HG03520 (cell line): ENCODE measurements around the gene TEKT2.

ENCODE experiments used
- ATAC-seq: cut with Tn5 transposase; IDR thresholded peaks from one replicate; pipeline ENCODE4 v1.9.1; 2021; ENCODE audit warnings: mild to moderate bottlenecking, moderate library complexity; ENCODE audit not compliant: unreplicated experiment

The TEKT2 gene, protein sequence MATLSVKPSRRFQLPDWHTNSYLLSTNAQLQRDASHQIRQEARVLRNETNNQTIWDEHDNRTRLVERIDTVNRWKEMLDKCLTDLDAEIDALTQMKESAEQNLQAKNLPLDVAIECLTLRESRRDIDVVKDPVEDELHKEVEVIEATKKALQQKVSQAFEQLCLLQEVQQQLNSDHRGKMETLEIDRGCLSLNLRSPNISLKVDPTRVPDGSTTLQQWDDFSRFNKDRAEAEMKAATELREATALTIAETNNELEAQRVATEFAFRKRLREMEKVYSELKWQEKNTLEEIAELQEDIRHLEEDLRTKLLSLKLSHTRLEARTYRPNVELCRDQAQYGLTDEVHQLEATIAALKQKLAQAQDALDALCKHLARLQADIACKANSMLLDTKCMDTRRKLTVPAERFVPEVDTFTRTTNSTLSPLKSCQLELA

DNA sequence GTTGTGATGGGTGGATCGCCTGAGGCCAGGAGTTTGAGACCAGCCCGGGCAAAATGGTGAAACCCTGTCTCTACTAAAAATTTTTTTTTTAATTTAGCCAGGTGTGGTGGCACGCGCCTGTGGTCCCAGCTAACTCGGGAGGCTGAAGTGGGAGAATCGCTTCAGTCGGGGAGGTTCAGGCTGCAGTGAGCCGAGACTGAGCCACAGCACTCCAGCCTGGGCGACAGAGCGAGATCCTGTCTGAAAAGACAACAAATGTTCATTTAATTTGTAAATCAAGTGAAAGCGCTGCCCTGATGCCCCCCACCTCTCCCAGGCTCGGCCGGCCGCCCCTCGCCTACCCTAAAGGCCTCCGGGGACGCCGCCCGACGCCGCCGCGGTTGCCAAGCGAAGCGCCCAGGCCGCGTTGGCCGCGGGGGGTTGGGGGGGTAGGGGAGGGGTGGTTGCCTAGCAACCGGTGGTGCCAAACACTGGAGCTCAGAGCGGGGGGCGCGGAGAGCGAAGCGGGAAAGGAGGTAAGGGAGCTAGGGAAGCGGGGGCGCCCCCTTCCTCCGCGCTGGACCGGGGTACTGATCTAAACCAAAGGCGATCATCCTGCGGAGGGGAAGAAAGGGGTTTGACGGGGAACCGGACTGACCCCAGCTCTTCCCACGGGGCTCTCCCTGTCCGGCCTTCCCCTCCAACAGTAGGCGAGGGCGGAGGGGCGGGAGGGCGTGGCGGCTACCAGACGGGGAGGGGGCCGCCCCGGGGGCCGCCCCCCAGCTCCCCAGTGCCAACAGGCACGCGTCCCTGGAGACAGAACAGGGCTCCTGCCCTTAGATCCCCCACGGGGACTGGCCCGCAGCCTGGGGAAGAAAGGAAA, at the start of gene TEKT2:
Gene TEKT2 (plus strand): TSS at position 460 of the 862 bp plus-strand sequence. CDS start 828 bp downstream, outside the sequence.
- ATAC-seq: no peak

DNA sequence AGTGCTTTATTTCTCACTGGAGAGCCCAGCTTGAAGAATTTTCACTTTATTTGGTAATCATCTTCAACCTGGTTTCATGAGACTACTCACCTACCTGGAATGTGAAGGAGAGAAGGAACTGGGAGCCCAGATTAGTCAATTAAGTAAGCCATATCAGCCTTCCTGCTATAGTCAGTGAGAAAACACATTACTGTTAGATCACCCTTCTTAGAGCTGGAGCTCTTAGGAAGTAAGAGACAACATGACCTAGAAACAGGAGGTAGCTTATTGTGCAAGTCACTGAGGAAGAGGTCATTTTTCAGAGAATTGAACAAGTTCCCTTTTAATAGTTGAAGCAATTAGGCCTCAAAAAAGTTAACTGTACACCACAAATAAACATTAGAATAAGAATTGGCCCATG, 49.2 kb upstream of the TEKT2 start:
- ATAC-seq: no peak

DNA sequence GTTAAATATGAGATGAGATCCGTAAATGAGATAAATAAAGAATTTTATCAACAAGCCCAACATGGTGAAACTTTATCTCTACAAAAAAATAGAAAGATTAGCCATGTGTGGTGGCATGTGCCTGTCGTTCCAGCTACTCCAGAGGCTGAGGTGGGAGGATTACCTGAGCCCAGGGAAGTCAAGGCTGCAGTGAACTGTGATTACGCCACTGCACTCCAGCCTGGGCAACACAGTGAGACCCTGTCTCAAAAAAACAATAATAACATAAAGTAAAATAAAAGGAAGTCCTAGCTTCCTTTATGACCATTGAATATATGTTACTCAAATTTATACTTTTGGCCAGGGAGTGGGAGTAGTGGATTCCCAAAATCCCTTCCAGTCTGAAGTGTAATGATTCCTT, 48.7 kb upstream of the TEKT2 start:
- no peak for ATAC-seq

DNA sequence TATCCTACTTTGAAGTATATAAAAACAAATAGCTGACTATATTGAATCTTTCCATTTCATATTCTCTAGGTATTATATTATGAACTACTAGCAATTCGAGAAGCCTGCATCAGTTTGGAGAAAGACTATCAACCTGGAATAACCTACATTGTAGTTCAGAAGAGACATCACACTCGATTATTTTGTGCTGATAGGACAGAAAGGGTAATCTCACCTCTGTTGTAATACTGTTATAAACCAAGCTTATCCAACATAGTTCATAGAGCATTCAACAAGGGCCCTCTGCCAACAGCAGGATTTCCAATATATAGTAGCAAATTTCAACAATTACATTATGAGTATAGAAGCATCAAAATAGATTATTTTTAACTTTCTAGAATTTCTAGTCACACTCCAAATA, 43.7 kb upstream of the TEKT2 start:
- no peak for ATAC-seq

DNA sequence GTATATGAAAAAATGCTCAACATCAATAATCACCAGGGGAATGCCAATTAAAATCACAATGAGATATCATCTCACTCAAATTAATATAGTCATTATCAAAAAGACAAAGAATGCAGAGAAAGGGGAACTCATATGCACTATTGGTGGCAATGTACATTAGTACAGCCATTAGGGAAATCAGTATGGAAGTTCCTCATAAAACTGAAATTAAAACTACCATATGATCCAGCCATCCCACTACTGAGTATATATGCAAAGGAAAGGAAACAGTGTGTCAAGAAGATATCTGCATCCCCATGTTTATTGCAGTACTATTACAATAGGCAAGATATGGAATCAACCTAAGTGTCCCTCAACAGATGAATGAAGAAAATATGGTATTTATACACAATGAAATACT, 32.1 kb upstream of the TEKT2 start:
- ATAC-seq: no peak

DNA sequence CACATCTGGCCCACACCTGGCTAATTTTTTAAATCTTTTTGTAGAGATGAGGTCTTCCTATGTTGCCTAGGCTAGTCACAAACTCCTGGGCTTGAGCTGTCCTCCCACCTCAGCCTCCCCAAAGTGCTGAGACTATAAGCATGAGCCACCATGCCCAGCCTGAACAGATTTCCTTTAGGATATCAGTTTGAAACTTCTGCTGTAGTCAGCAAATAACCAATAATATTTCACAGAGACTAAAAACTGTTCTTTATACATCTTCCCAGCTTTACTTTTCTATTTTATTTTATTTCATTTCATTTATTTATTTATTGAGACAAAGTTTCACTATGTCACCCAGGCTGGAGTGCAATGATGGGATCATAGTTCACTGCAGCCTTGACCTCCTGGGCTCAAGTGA, 29.9 kb upstream of the TEKT2 start:
- no peak for ATAC-seq

DNA sequence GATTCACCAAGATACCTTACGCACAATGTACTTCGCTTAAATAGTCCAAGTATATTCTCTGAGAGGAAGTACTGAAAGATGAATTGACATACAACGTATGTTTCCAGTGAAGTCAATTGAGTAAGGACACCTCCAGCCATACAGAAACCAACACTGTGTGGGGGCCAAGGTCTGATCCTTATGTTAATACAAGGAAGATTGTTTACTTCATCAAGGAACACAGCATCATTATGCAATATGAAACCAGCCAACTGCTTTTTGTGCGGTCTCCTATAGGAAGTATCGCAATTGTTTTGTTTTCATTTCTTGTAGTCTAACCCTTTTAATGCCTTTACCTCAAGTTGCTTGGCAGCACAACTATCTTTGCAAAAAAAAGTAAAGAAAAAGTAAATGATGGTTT, 28.2 kb upstream of the TEKT2 start:
- no peak for ATAC-seq

DNA sequence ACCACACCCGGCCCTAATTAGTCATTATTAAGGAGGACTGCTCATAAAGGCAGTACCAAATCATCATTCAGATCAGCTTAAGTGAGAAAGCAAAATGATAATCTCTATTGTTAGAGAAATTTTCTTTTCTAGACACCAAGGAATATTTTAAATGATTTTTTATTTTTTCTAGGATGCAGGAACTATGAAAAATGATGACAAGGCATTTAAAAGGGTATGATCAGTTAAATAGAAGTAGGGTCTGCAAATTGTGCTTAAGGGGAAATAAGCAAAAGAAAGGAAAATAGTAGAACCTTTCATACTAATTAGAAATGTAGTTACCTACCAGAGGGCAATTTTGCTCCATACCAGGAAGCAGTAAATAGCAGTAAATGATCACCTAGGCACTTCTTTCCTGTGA, 21.6 kb upstream of the TEKT2 start:
- no peak for ATAC-seq

DNA sequence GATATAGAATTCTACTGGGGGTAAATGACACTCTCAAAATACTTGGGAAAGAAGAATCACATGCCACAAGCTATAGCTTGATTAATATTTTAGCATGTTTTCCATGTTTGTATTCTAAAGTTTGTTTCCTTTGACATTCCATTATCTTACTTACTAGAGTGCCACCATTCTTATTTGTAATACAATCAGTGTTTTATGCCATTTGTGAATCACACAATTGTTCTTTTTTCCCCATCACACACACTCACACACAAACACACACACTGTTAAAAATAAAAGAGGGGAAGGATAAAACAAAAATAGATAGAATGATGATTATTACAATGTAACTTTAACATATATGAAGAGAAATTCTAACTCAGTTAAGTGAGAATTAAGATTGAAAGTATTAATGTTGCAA, 16.0 kb upstream of the TEKT2 start:
- ATAC-seq: no peak

DNA sequence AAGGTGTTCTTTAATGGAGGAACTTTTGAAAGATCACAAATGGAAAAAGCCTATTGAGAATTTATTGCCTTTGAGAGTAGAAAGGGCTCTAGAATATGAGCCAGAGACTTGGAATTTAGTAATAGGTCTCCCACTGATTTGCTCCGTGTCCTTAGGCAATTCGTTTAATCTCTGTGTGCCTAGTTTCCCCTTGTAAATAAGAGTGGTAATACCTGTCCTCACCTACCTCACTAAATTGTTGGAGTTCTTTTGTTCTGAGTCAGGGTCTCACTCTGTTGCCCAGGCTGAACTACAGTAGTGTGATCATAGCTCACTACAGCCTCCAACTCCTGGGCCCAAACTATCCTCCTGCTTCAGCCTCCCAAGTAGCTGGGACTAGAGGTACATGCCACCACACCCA, 15.0 kb upstream of the TEKT2 start:
- ATAC-seq: no peak

DNA sequence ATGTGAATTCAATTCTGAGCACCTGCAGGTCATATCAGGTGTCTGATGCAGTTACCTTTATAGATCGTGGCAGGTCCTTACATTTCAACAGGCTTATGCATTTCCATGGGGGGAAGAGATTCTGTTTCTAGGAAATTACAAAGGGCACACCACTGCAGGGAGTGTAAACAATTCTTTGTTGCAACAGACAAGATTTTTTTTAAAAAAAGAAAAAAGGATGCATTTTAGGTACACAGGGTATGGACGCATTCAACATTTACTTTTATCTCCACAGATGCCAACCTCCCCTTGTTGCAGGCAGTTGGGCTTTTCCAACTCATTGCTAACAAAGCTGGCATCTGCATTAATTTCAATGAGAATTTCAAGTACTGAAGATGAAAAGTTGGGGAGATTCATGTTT, 13.5 kb upstream of the TEKT2 start:
- no peak for ATAC-seq

DNA sequence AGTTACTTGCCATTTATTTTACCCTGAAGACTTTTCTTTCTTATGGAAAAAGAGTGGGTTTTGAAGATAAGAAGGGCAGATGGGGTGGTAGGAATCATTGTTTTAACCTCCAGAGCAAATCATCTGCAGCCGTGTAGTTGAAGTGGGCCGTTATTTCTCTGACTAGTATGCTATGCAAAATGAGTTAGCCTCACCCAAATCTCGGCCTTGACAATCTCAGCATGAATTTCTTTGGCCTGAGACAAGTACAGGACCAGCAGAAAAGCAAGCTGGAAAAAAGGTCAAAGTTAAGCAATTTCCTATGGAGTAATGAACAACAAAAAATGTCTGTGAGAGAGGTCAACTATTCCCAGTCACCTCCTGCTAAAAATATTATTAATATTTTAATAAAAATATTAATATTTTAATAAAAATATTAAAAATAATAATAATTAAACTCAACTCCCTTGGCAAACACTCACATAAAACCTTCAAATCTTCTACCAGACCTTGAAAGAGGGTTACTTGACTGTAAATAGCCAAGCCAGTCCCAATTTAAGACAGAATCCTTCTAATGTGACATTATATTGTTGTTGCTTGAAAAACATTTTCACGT, 6.8 kb upstream of the TEKT2 start:
- no peak for ATAC-seq

DNA sequence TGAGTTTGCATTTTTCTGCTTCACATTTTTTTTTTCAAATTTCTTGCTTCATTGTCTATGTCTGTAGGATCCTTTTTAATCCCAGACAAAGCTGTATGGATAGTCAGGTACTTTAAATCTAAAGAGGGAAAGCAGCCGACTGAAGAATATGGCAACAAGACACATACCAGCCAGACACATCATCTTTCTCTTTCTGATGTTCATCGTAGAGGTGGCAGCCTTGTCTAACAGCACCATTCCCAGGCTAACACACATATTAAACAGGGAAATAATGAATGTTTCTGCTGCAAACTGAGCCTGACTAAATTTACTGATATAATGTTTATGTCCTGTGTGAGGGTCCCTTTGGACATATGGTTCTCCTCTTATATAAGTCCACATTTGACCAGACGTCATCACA, 3.7 kb upstream of the TEKT2 start:
- ATAC-seq: no peak

DNA sequence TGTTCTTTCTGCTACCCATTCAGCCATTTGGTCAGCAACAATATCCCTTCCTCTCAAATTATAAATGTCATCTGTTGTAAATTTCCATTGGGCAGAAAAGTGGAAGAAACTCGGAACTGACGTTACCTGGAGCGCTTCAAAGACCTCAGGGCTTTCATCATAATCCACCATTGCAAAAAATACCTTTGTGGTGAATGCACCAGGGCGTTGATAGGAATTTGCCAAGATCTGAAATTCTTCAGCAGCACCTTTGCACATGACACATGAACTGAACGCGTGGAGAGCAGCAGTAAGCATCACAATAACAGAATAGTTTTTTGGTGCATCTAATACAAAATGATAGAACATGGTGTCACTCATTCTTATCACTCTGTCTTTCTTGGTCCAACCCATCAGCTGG, 3.1 kb upstream of the TEKT2 start:
- no peak for ATAC-seq

DNA sequence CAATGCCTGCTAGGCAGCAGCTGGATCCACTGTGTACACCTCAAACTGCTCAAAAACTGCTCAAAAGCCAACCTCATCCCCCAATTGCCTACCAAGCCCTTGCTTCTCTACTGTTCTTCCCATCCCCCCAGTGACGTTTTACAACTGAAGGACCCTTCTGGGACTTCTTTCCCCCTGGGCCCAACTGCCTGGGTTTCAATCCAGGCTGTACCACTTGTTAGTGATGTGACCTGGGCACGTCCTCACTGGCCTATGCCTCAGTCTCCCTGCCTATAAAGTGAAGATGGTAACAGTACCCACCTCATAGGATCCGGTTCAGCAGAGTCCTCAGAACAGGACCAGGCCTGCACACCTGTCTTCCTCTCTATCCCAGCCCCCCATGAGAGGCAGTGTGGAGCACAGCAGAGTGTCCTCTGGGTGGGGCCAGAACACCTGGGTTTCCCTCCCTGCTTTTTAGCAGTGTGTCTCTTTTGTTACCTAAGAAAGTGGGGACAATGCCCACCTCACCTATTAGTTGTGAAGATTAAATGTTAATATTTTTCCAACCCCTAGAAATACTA, 1.9 kb upstream of the TEKT2 start:
- no peak for ATAC-seq

DNA sequence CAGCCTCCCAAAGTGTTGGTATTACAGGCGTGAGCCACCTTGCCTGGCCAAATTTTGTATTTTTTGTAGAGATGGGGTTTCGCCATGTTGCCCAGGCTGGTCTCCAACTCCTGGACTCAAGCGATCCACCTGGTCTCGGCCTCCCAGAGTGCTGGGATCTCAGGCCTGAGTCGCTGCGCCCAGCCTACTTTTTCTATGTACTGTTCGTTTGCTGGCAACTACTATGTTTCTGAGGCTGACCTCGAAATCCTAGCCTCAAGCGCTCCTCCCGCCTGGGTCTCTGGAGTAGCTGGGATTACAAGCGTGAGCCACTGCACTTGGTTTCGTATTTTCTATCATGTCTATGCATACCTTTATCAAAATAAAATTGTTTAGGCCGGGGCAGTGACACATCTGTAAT, 675 bp upstream of the TEKT2 start:
- ATAC-seq: no peak

DNA sequence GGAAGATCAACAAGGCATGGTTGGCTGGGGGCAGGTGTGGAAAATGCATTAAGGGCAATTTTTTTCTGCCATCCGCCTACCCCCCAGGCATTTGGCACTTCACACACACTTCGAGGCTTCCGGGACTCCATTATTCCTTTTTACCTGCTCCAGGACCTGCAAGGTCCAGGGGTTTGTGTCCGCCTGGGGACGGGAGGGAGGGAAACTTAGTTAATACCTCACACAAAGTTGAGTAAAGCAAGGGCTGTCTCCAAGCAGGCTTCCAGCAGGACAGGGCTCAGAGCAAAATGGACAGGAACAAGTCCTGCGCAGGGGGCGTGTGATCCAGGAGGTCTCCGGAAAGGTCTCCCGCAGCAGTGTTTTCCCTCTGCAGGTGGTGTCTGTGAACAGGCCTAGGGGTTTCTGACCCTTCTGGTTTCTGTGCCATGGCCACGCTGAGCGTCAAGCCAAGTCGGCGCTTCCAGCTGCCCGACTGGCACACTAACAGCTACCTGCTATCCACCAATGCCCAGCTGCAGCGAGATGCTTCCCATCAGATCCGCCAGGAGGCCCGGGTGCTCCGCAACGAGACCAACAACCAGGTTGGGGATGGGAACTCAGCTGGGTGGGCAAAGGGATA, 712 bp downstream of the TEKT2 start:
- ATAC-seq: no peak

DNA sequence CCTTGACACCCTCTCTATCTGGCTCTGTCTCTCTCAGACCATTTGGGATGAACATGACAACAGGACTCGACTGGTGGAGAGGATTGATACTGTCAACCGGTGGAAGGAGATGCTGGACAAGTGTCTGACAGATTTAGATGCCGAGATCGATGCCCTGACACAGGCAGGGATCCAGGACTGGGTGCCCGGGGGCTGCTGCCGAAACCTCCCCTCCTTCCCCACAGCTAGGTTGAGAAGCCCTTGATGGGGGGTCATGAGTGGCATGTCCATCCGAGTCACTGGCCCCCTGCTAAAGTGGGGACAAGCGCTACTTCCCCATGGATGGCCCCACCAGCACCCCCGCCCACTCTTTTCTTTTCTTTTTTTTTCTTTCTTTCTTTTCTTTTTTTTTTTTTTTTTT, 1.2 kb downstream of the TEKT2 start:
- ATAC-seq: no peak

DNA sequence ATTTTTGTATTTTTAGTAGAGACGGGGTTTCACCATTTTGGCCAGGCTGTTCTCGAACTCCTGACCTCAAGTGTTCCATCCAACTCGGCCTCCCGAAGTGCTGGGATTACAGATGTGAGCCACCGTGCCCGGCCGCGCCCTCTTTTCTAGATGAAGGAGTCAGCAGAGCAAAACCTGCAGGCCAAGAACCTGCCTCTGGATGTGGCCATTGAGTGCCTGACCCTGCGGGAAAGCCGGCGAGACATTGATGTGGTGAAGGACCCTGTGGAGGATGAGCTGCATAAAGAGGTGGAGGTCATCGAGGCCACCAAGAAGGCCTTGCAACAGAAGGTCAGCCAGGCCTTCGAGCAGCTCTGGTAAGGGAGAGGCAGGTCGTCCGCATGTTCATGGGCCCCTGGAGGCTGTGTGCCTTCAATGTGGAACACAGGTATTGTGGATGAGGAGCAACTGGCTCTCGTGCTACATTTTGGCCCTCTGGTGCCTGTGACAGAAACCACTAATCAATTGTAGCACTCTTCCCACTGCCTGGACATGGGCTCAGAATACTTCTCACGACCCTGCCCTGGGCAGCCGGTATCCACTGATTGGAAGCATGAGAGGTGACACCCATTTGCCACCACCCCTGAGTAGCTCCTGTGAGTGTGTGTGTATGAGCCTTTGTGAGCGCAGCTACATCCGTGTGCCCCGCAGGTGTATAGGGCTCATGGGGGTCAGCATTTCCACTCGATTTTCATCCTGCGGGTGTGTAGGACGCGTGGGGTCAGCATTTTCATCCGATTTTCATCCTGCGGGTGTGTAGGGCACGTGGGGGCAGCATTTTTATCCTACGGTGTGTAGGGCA, 2.0 kb downstream of the TEKT2 start:
- no peak for ATAC-seq
